HepG2 (cell line): Measurements from ENCODE around the gene PPP1R12C. TPM values are rescaled to one million over a fixed set of nuclear protein-coding genes. Genes with fewer than 3 reads are reported as not detected.

ENCODE experiments used
- ARNTL ChIP-seq: sonication (generic); formaldehyde crosslinking; IDR thresholded peaks from 2 replicates; pipeline ENCODE4 v1.4.0; 2020; ENCODE audit warnings: mild to moderate bottlenecking, missing genetic modification reagents
- BHLHE40 ChIP-seq: IDR thresholded peaks from 2 replicates; pipeline ENCODE4 v1.6.1; 2011; ENCODE audit warnings: low read length, improper control_type of control experiment
- FOXO1 ChIP-seq: sonication (generic); formaldehyde crosslinking; IDR thresholded peaks from 2 replicates; pipeline ENCODE4 v1.4.0; 2020; ENCODE audit warnings: missing genetic modification reagents
- HMG20B ChIP-seq: conservative IDR thresholded peaks from 2 replicates; pipeline ENCODE4 v1.6.1; 2016; ENCODE audit warnings: missing genetic modification reagents, missing compliant biosample characterization
- MED8 ChIP-seq: sonication (generic); formaldehyde crosslinking; IDR thresholded peaks from 2 replicates; pipeline ENCODE4 v1.8.1; 2023; ENCODE audit warnings: mild to moderate bottlenecking, missing genetic modification reagents; ENCODE audit not compliant: insufficient replicate concordance
- PHB2 ChIP-seq: fragments of 450-650 bp; IDR thresholded peaks from 2 replicates; pipeline ENCODE4 v1.6.1; 2018; ENCODE audit not compliant: partially characterized antibody
- RBM39 ChIP-seq: fragments of 200-400 bp; formaldehyde crosslinking; IDR thresholded peaks from one replicate; pipeline ENCODE4 v1.6.1; 2018; ENCODE audit warnings: antibody characterized with exemption, mild to moderate bottlenecking, low read depth, low read length; ENCODE audit not compliant: poor library complexity, severe bottlenecking
- SRSF1 ChIP-seq: fragments of 200-400 bp; formaldehyde crosslinking; optimal IDR thresholded peaks from 2 replicates; pipeline ENCODE3; 2017; ENCODE audit warnings: mild to moderate bottlenecking, low read depth, low read length, moderate library complexity
- TRIM22 ChIP-seq: fragments of 450-650 bp; IDR thresholded peaks from 2 replicates; pipeline ENCODE4 v1.6.1; 2017
- ZHX2 ChIP-seq, 2 experiments: sonication (generic) in 1 of 2; formaldehyde crosslinking in 1 of 2; IDR thresholded peaks; 2 replicates each; pipeline versions ENCODE4 v1.6.1 to v1.9.0; 2014 to 2022; ENCODE audit warnings: antibody characterized with exemption in 1 of 2, borderline replicate concordance in 1 of 2, inconsistent platforms in 1 of 2, low read depth in 1 of 2, missing genetic modification reagents in 1 of 2
- ZNF136 ChIP-seq: sonication (generic); formaldehyde crosslinking; IDR thresholded peaks from 2 replicates; pipeline ENCODE4 v1.8.1; 2022; ENCODE audit warnings: low read depth, mild to moderate bottlenecking, moderate library complexity, missing genetic modification reagents
- polyA plus RNA-seq, 8 experiments: library from polyadenylated mRNA; depleted of rRNA in 3 of 8; stranded (reverse) in 7 of 8; unstranded in 1 of 8; fragments of >200 nt; fragmentation: Illumina TruSeq in 4 of 8; extraction: Trizol in 4 of 8; gene quantifications; 2 replicates each; pipeline versions ENCODE4 v1.2.1 to v1.2.3, GENCODE V29; 2011 to 2016; ENCODE audit warnings: low read depth in 4 of 8, missing spikeins in 1 of 8, mixed read lengths in 1 of 8; ENCODE audit not compliant: insufficient read depth in 1 of 8
- total RNA-seq, 5 experiments: library from RNA; depleted of rRNA; stranded (reverse); fragments of >200 nt; fragmentation: Illumina TruSeq; extraction: Trizol; gene quantifications; 2 replicates each; pipeline ENCODE4 v1.2.3, GENCODE V29; 2016; ENCODE audit warnings: low read depth in 1 of 5
- TF ChIP-seq, protein P1 (sequence below): IDR thresholded peaks from 2 replicates; pipeline ENCODE4 v1.6.1; 2012; ENCODE audit warnings: low read length, improper control_type of control experiment
- TF ChIP-seq, protein P2 (sequence below): sonication (generic); formaldehyde crosslinking; IDR thresholded peaks from 2 replicates; pipeline ENCODE4 v1.8.0; 2022; ENCODE audit warnings: mild to moderate bottlenecking, missing genetic modification reagents, moderate library complexity
- TF ChIP-seq, protein P3 (sequence below): sonication (generic); formaldehyde crosslinking; IDR thresholded peaks from 2 replicates; pipeline ENCODE4 v1.4.0; 2020; ENCODE audit warnings: low read depth, mild to moderate bottlenecking, missing genetic modification reagents

PPP1R12C gene
- total and polyA plus RNA-seq, 2 of the 13 experiments (the other 11 are each of a cell fraction or from before 2014, with no cell fraction given) = 29.7 to 30.3 TPM

DNA sequence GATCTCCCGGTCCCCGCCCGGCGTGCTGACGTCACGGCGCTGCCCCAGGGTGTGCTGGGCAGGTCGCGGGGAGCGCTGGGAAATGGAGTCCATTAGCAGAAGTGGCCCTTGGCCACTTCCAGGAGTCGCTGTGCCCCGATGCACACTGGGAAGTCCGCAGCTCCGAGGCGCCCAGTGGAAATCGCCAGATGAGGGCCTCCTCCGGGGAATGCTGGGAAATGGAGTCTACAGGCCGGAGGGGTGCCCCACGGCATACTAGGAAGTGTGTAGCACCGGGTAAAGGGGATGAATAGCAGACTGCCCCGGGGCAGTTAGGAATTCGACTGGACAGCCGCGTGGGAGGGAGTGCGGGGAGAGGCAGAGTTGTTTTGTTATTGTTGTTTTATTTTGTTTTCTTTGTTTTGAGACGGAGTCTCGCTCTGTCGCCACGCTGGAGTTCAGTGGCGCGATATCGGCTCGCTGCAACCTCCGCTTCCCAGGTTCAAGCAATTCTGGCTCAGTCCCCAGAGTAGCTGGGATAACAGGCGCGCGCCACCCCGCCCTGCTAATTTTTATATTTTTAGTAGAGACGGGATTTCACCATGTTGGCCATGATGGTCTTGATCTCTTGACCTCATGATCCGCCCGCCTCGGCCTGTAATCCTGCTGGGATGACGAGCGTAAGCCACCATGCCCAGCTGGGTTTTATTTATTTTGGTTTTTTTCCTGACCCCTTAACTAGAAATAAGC lies 390 bp upstream of the PPP1R12C start (continued):
- TF ChIP-seq SRSF1 = peak; percentile 72
- TF ChIP-seq, protein P1, sequence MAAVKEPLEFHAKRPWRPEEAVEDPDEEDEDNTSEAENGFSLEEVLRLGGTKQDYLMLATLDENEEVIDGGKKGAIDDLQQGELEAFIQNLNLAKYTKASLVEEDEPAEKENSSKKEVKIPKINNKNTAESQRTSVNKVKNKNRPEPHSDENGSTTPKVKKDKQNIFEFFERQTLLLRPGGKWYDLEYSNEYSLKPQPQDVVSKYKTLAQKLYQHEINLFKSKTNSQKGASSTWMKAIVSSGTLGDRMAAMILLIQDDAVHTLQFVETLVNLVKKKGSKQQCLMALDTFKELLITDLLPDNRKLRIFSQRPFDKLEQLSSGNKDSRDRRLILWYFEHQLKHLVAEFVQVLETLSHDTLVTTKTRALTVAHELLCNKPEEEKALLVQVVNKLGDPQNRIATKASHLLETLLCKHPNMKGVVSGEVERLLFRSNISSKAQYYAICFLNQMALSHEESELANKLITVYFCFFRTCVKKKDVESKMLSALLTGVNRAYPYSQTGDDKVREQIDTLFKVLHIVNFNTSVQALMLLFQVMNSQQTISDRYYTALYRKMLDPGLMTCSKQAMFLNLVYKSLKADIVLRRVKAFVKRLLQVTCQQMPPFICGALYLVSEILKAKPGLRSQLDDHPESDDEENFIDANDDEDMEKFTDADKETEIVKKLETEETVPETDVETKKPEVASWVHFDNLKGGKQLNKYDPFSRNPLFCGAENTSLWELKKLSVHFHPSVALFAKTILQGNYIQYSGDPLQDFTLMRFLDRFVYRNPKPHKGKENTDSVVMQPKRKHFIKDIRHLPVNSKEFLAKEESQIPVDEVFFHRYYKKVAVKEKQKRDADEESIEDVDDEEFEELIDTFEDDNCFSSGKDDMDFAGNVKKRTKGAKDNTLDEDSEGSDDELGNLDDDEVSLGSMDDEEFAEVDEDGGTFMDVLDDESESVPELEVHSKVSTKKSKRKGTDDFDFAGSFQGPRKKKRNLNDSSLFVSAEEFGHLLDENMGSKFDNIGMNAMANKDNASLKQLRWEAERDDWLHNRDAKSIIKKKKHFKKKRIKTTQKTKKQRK = no peak
- TF ChIP-seq ZHX2 (IDR thresholded peaks at IDR 0.05; ENCODE audit: low read depth) = peak; percentile 57; the same call in 1 of the 2 replicates
- no peak for TF ChIP-seq ZHX2 (CRISPR knock-in tag; IDR thresholded peaks at IDR 0.05; ENCODE audit: borderline replicate concordance)
- TF ChIP-seq HMG20B (CRISPR knock-in tag) = no peak
- TF ChIP-seq PHB2 = no peak
- TF ChIP-seq ZNF136 = no peak
- peak; percentile 8; the same call in 1 of the 2 replicates for TF ChIP-seq FOXO1 (CRISPR knock-in tag)
- TF ChIP-seq, protein P2, sequence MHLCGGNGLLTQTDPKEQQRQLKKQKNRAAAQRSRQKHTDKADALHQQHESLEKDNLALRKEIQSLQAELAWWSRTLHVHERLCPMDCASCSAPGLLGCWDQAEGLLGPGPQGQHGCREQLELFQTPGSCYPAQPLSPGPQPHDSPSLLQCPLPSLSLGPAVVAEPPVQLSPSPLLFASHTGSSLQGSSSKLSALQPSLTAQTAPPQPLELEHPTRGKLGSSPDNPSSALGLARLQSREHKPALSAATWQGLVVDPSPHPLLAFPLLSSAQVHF (CRISPR knock-in tag) = no peak
- TF ChIP-seq, protein P3, sequence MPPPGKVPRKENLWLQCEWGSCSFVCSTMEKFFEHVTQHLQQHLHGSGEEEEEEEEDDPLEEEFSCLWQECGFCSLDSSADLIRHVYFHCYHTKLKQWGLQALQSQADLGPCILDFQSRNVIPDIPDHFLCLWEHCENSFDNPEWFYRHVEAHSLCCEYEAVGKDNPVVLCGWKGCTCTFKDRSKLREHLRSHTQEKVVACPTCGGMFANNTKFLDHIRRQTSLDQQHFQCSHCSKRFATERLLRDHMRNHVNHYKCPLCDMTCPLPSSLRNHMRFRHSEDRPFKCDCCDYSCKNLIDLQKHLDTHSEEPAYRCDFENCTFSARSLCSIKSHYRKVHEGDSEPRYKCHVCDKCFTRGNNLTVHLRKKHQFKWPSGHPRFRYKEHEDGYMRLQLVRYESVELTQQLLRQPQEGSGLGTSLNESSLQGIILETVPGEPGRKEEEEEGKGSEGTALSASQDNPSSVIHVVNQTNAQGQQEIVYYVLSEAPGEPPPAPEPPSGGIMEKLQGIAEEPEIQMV (CRISPR knock-in tag) = no peak
- TF ChIP-seq TRIM22 = no peak
- no peak for TF ChIP-seq MED8 (CRISPR knock-in tag)
- TF ChIP-seq BHLHE40 = no peak
- no peak for TF ChIP-seq ARNTL
- no peak for TF ChIP-seq RBM39
